ENCODE measurements around the gene TTLL10.

The TTLL10 gene

DNA sequence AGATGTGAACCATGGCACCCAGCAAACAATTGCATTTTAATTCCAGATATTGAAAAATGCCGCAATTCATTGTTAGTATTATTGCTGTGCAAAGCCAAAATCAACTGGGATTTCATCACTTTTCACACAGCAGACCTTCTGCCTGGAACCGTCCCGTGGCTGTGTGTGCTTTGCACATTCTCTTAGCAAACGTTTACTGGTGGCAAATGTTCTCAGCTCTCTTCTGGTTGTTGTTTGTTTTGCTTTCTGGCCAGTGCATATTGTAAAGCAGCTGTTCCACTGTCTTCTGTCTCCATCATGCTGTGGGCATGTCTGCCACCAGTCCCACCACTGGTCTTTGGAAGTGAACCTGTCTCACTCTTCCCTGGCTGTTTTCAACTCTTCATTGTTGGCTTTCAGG is 19.8 kb upstream of the TTLL10 start:
- ATAC-seq (ENCODE audit: low read depth): no peak
- TF ChIP-seq, protein P1, sequence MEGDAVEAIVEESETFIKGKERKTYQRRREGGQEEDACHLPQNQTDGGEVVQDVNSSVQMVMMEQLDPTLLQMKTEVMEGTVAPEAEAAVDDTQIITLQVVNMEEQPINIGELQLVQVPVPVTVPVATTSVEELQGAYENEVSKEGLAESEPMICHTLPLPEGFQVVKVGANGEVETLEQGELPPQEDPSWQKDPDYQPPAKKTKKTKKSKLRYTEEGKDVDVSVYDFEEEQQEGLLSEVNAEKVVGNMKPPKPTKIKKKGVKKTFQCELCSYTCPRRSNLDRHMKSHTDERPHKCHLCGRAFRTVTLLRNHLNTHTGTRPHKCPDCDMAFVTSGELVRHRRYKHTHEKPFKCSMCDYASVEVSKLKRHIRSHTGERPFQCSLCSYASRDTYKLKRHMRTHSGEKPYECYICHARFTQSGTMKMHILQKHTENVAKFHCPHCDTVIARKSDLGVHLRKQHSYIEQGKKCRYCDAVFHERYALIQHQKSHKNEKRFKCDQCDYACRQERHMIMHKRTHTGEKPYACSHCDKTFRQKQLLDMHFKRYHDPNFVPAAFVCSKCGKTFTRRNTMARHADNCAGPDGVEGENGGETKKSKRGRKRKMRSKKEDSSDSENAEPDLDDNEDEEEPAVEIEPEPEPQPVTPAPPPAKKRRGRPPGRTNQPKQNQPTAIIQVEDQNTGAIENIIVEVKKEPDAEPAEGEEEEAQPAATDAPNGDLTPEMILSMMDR (IDR thresholded peaks at IDR 0.05; ENCODE audit: poor library complexity, severe bottlenecking): no peak
- no peak overlapping the region for H3K27ac ChIP-seq (ENCODE audit: poor library complexity, severe bottlenecking)

DNA sequence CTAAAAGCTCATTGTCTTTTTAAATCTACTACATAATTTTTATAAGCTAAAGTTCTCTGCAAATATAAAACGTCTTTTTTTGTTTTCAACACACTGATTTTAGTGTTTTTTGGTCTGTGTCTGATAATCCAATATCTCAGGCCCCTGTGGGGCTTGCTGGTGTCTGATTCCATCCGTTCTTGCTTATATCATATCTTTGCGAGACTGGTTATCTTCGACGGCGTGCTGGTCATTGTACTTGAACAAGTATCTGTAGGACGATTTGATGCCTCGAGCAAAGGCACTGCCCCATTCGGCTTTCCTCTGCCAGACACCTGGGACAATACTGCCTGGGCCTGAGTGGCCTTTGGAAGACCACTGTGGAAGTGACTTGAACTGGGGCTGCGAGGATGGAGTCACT is 18.4 kb upstream of the TTLL10 start:
- no peak overlapping the region for H3K4me3 ChIP-seq (ENCODE audit: severe bottlenecking)

More for the DNA sequence above, 19.8 kb upstream of the TTLL10 start:
- Histone ChIP-seq H3K4me1 (ENCODE audit: insufficient read depth, poor library complexity, severe bottlenecking) (peaks cover 7% of the 10 kb centered on the region), H3K9me3 (ENCODE audit: severe bottlenecking) (no peaks in the 10 kb centered on the region), H3K27me3 (ENCODE audit: insufficient read depth, poor library complexity, severe bottlenecking) (no peaks in the 10 kb centered on the region), H3K36me3 (ENCODE audit: low read depth) (no peaks in the 10 kb centered on the region), H3K4me3 (ENCODE audit: severe bottlenecking) (no peak overlapping the region)
- no peak for DNase-seq (ENCODE audit: low spot score)

DNA sequence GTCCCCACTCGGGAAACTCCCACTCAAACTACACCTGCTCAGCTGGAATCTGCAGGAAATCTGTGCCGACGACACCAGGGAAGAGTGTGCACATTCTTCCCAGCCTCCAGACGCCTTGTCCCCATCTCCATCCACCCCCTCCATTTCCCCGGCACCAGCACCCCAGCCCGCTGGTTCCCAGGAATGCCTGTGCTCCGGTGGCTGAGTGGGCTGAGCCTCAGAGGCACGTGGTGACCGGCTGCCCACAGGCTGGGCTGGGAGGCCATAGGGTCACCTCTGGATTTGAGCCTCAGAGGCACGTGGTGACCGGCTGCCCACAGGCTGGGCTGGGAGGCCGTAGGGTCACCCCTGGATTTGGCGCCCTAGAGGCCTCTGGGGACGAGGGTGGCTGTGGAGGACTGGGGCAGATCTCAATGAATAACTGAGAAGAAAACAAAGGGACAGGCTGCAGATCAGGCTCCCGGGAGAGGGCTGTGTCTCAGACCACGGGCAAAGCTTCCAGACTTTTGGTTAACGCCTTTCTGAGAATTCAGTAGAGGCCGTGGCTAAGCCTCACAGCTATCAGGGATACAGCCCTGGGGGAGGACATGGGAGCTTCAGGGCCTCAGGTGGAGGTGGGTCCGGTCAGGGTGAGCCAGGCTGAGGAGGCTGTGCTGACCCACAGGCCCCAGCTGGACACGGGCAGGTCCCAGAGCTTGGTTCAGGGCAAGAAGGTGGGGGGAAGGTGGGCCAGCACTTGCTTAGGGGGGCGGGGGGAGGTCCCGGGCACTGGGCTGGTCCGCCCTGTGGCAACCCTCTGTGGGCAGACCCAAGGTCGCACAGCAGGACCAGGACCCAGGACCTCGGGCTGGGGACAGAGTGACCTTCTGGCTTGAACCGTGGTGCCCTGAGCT is 17.3 kb upstream of the TTLL10 start:
- Histone ChIP-seq H3K9me3 (ENCODE audit: severe bottlenecking) (no peaks in the 10 kb centered on the region), H3K4me1 (ENCODE audit: insufficient read depth, poor library complexity, severe bottlenecking) (peaks cover 7% of the 10 kb centered on the region), H3K4me3 (ENCODE audit: severe bottlenecking) (no peak overlapping the region), H3K27me3 (ENCODE audit: insufficient read depth, poor library complexity, severe bottlenecking) (no peaks in the 10 kb centered on the region), H3K27ac (ENCODE audit: poor library complexity, severe bottlenecking) (no peak overlapping the region), H3K36me3 (ENCODE audit: low read depth) (no peaks in the 10 kb centered on the region)
- TF ChIP-seq, protein P1 (IDR thresholded peaks at IDR 0.05; ENCODE audit: poor library complexity, severe bottlenecking): no peak
- DNase-seq (ENCODE audit: low spot score) (no peak), ATAC-seq (ENCODE audit: low read depth) (no peak)

More for the DNA sequence above, 18.4 kb upstream of the TTLL10 start:
- no peak for DNase-seq (ENCODE audit: low spot score)
- Histone ChIP-seq H3K4me1 (ENCODE audit: insufficient read depth, poor library complexity, severe bottlenecking) (peaks cover 7% of the 10 kb centered on the region), H3K27me3 (ENCODE audit: insufficient read depth, poor library complexity, severe bottlenecking) (no peaks in the 10 kb centered on the region), H3K27ac (ENCODE audit: poor library complexity, severe bottlenecking) (no peak overlapping the region), H3K9me3 (ENCODE audit: severe bottlenecking) (no peaks in the 10 kb centered on the region), H3K36me3 (ENCODE audit: low read depth) (no peaks in the 10 kb centered on the region)
- TF ChIP-seq, protein P1 (IDR thresholded peaks at IDR 0.05; ENCODE audit: poor library complexity, severe bottlenecking): no peak
- no peak for ATAC-seq (ENCODE audit: low read depth)

- no peak overlapping the region for H3K4me3 ChIP-seq (ENCODE audit: severe bottlenecking)
- TF ChIP-seq, protein P1 (IDR thresholded peaks at IDR 0.05; ENCODE audit: poor library complexity, severe bottlenecking): no peak
- no peaks in the 10 kb centered on the region for H3K36me3 ChIP-seq (ENCODE audit: low read depth)
- ATAC-seq (ENCODE audit: low read depth): no peak
- H3K27ac ChIP-seq (ENCODE audit: poor library complexity, severe bottlenecking): no peak overlapping the region
- no peak for DNase-seq (ENCODE audit: low spot score)
- no peaks in the 10 kb centered on the region for H3K27me3 ChIP-seq (ENCODE audit: insufficient read depth, poor library complexity, severe bottlenecking)
- H3K4me1 ChIP-seq (ENCODE audit: insufficient read depth, poor library complexity, severe bottlenecking): peaks cover 7% of the 10 kb centered on the region
- no peaks in the 10 kb centered on the region for H3K9me3 ChIP-seq (ENCODE audit: severe bottlenecking)
Measured at GRCh38 chr1:1157033-1157365, 16.7 kb upstream of the TTLL10 start.

GRCh38 chr1:1157426-1157913 is 16.2 kb upstream of the TTLL10 start:
- DNase-seq (ENCODE audit: low spot score) (peak; percentile 91), ATAC-seq (ENCODE audit: low read depth) (peak; percentile 91)
- no peaks in the 10 kb centered on the region for H3K9me3 ChIP-seq (ENCODE audit: severe bottlenecking)
- peak overlapping the region; percentile 65 for H3K27ac ChIP-seq (ENCODE audit: poor library complexity, severe bottlenecking)
- peaks cover 7% of the 10 kb centered on the region for H3K4me1 ChIP-seq (ENCODE audit: insufficient read depth, poor library complexity, severe bottlenecking)
- no peaks in the 10 kb centered on the region for H3K27me3 ChIP-seq (ENCODE audit: insufficient read depth, poor library complexity, severe bottlenecking)
- TF ChIP-seq, protein P1 (IDR thresholded peaks at IDR 0.05; ENCODE audit: poor library complexity, severe bottlenecking): no peak
- no peaks in the 10 kb centered on the region for H3K36me3 ChIP-seq (ENCODE audit: low read depth)
- H3K4me3 ChIP-seq (ENCODE audit: severe bottlenecking): peak overlapping the region; percentile 30

Measured in RWPE2 (cell line).